K562 (cell line): Measurements from ENCODE around the gene TNC. TPM values are rescaled to one million over a fixed set of nuclear protein-coding genes. Genes with fewer than 3 reads are reported as not detected.

Experiments
- ATAC-seq: fragments of 200-7000 bp; cut with Tn5 transposase; 3 replicates; pipeline ENCODE4 v1.9.1; 2020; ENCODE audit warnings: moderate library complexity
- BruUV-seq: library from RNA; stranded (reverse); fragments of 400-500 nt; replicated peaks from 2 replicates; lab custom pipeline; 2021; lab: Mats Ljungman, UMichigan
- CTCF ChIA-PET: fragments of 300-600 bp; formaldehyde crosslinking; extraction: SDS; loops from one replicate; lab custom pipeline; 2021; ENCODE audit warnings: low intra/inter-chr PET ratio; lab: Yijun Ruan, JAX
- POLR2A ChIA-PET: fragments of 300-600, 350-650 bp; sonication (Branson Sonifier 250); formaldehyde crosslinking; extraction: SDS; loops from one replicate; lab custom pipeline; 2021; ENCODE audit warnings: antibody characterized with exemption, inconsistent platforms; lab: Yijun Ruan, JAX
- DNase-seq, 4 experiments: peaks; one replicate each; pipeline versions ENCODE4 v3.0.0 to v3.0.0-alpha.2; 2011 to 2018; ENCODE audit warnings: low spot score in 3 of 4, mixed read lengths in 3 of 4; ENCODE audit errors: extremely low read depth in 1 of 4
- FAIRE-seq: peaks from 2 replicates; lab custom pipeline; 2011; peaks lifted over from hg19 to GRCh38; lab: Jason Lieb, UNC
- H2AFZ ChIP-seq: 2 replicates; pipeline ENCODE4 v1.6.0; 2011; ENCODE audit warnings: low read depth, low read length, control low read depth, inconsistent platforms
- H3K27ac ChIP-seq: fragments of 200-600 bp; 3 replicates; pipeline ENCODE4 v1.8.0; 2011; ENCODE audit warnings: low read depth, mild to moderate bottlenecking, control low read depth, inconsistent platforms, low read length, moderate library complexity, mixed read lengths; ENCODE audit errors: extremely low read depth
- H3K27me3 ChIP-seq, 2 experiments: fragments of 300-600 bp in 1 of 2; 2 replicates in 1 of 2; 3 replicates in 1 of 2; pipeline versions ENCODE4 v1.6.0 to v1.8.0; 2011; ENCODE audit warnings: inconsistent platforms in 2 of 2, low read length in 2 of 2, mild to moderate bottlenecking in 1 of 2, mixed read lengths in 1 of 2, moderate library complexity in 1 of 2; ENCODE audit not compliant: control insufficient read depth in 2 of 2, insufficient read depth in 2 of 2
- H3K36me3 ChIP-seq: fragments of 300-600 bp; 3 replicates; pipeline ENCODE4 v1.8.0; 2011; ENCODE audit warnings: mild to moderate bottlenecking, low read length, inconsistent platforms; ENCODE audit not compliant: control insufficient read depth, insufficient read depth
- H3K4me1 ChIP-seq, 2 experiments: fragments of 200-600 bp in 1 of 2; replicated peaks in 1 of 2; 2 replicates in 1 of 2; 3 replicates in 1 of 2; pipeline versions ENCODE4 v1.5.1 to v1.8.0; 2011; ENCODE audit warnings: inconsistent platforms in 2 of 2, low read length in 2 of 2, mild to moderate bottlenecking in 1 of 2, mixed read lengths in 1 of 2, moderate library complexity in 1 of 2; ENCODE audit not compliant: control insufficient read depth in 2 of 2, insufficient read depth in 2 of 2
- H3K4me2 ChIP-seq: 2 replicates; pipeline ENCODE4 v1.6.1; 2011; ENCODE audit warnings: low read length, control low read depth, inconsistent platforms, mixed read lengths; ENCODE audit not compliant: insufficient read depth
- H3K4me3 ChIP-seq: fragments of 200-600 bp; sonication (generic), shearing (Covaris generic); 2 replicates; pipeline ENCODE4 v1.5.1; 2016; ENCODE audit warnings: control low read depth, inconsistent platforms
- H3K79me2 ChIP-seq: fragments of 200-600 bp; 3 replicates; pipeline ENCODE4 v1.8.0; 2011; ENCODE audit warnings: low read length, inconsistent platforms; ENCODE audit not compliant: control insufficient read depth, insufficient read depth
- H3K9ac ChIP-seq, 2 experiments: 2 replicates each; pipeline versions ENCODE4 v1.6.0 to v1.6.1; 2011; ENCODE audit warnings: low read depth in 2 of 2, low read length in 2 of 2, control low read depth in 1 of 2, inconsistent platforms in 1 of 2, mild to moderate bottlenecking in 1 of 2, mixed read lengths in 1 of 2; ENCODE audit not compliant: insufficient read depth in 1 of 2
- H3K9me1 ChIP-seq: one replicate; pipeline ENCODE4 v1.6.0; 2011; ENCODE audit warnings: inconsistent platforms, mild to moderate bottlenecking, low read length, moderate library complexity; ENCODE audit not compliant: control insufficient read depth, insufficient read depth
- H3K9me3 ChIP-seq: replicated peaks from 2 replicates; pipeline ENCODE4 v1.5.1; 2011; ENCODE audit warnings: low read depth, low read length, inconsistent platforms; ENCODE audit not compliant: control insufficient read depth, insufficient read depth
- H4K20me1 ChIP-seq: replicated peaks from 2 replicates; pipeline ENCODE4 v1.6.1; 2011; ENCODE audit warnings: low read length, inconsistent platforms, mixed read lengths; ENCODE audit not compliant: control insufficient read depth, insufficient read depth
- GTF2E2 ChIP-seq: fragments of 200-800 bp; sonication (Bioruptor generic); IDR thresholded peaks from 2 replicates; pipeline ENCODE4 v1.6.1; 2016; ENCODE audit warnings: missing genetic modification characterization, missing compliant biosample characterization
- NR4A1 ChIP-seq, 2 experiments: fragments of 250-450 bp in 1 of 2; fragments of 450-650 bp in 1 of 2; sonication (Bioruptor Pico) in 1 of 2; IDR thresholded peaks; 2 replicates each; pipeline versions ENCODE4 v1.4.0 to v1.6.1; 2016 to 2020; ENCODE audit warnings: mild to moderate bottlenecking in 2 of 2, missing compliant biosample characterization in 1 of 2, missing genetic modification characterization in 1 of 2, moderate library complexity in 1 of 2
- ZNF174 ChIP-seq: fragments of 250-450 bp; sonication (Bioruptor Pico); IDR thresholded peaks from 2 replicates; pipeline ENCODE4 v1.4.0; 2020; ENCODE audit warnings: mild to moderate bottlenecking
- WGBS: fragments of 100-300 bp; shearing (Covaris generic); methylation state at CpG from one replicate; pipeline ENCODE4 v1.1.6; 2016; ENCODE audit warnings: low coverage, mixed read lengths; ENCODE audit not compliant: insufficient coverage; ENCODE audit errors: missing lambda C conversion rate; 5-methylcytosine and 5-hydroxymethylcytosine counted together
- in situ Hi-C: fragments of 300-500 bp; cut with MboI; formaldehyde crosslinking; loops from 4 replicates; pipeline ENCODE4 v1.15.0; 2018; ENCODE audit warnings: inconsistent platforms, mixed read lengths
- intact Hi-C: fragments of 100-400 bp; cut with micrococcal nuclease; formaldehyde crosslinking; loops from 2 replicates; pipeline ENCODE4 v1.14.2; 2022
- polyA plus RNA-seq, 8 experiments: library from polyadenylated mRNA; depleted of rRNA in 4 of 8; stranded (reverse) in 5 of 8; unstranded in 3 of 8; fragments of >200 nt; fragmentation: Nextera tagmentation in 2 of 8; fragmentation: Illumina TruSeq in 1 of 8; extraction: Ambion mirVana in 2 of 8; extraction: Trizol in 1 of 8; gene quantifications; 2 replicates each; pipeline versions ENCODE4 v1.2.1 to v1.2.3, GENCODE V29; 2011 to 2014; ENCODE audit warnings: inconsistent platforms in 1 of 8, missing spikeins in 1 of 8
- total RNA-seq, 7 experiments: library from RNA; depleted of rRNA in 6 of 7; stranded (reverse); fragments of >200 nt in 6 of 7; fragmentation: Illumina TruSeq in 2 of 7; extraction: Trizol in 2 of 7; gene quantifications; 2 replicates each; pipeline versions ENCODE4 v1.2.1 to v1.2.3, GENCODE V29; 2011 to 2021; ENCODE audit warnings: low replicate concordance in 1 of 7
- TF ChIP-seq, protein P1 (sequence below), 2 experiments: fragments of 450-650 bp in 1 of 2; sonication (generic) in 1 of 2; formaldehyde crosslinking in 1 of 2; IDR thresholded peaks in 1 of 2; conservative IDR thresholded peaks in 1 of 2; 2 replicates each; pipeline versions ENCODE4 v1.6.1 to v1.8.1; 2016 to 2023; ENCODE audit warnings: mild to moderate bottlenecking in 2 of 2, moderate library complexity in 2 of 2, inconsistent platforms in 1 of 2, missing genetic modification reagents in 1 of 2
- TF ChIP-seq, protein P2 (sequence below): fragments of 250-450 bp; sonication (Bioruptor Pico); IDR thresholded peaks from 2 replicates; pipeline ENCODE4 v1.8.0; 2021; ENCODE audit warnings: moderate library complexity, mild to moderate bottlenecking, inconsistent platforms

TNC gene
- total and polyA plus RNA-seq, 9 of the 15 experiments (the other 6 are each of a cell fraction or from before 2014, with no cell fraction given): under 0.01 to 0.29 TPM; not detected in 7

DNA sequence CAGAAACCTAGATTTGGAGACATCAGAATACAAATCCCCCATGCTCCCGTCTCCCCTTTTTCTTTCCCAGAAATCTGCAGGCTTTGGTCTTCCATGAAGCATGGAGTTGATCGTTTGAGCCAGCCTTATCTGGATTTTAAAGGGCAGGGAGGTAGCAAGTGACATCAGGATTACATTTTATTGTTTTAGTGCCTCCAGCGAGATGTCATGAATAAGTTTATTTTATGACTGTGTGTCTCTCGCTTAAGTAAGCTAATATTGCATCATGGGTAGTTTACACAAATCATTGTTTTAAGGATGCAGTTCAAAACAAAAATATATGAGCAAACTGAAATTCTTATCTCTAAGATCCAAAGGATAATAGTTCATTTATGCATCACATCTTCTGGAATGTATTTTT lies 136.9 kb downstream of the TNC start (continued):
- TF ChIP-seq, protein P1, sequence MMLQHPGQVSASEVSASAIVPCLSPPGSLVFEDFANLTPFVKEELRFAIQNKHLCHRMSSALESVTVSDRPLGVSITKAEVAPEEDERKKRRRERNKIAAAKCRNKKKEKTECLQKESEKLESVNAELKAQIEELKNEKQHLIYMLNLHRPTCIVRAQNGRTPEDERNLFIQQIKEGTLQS (IDR thresholded peaks at IDR 0.05): peak; percentile 12; the same call in 1 of the 2 replicates
- TF ChIP-seq, protein P1 (CRISPR knock-in tag; conservative IDR thresholded peaks at IDR 0.05): no peak
- TF ChIP-seq ZNF174 (CRISPR knock-in tag): no peak

DNA sequence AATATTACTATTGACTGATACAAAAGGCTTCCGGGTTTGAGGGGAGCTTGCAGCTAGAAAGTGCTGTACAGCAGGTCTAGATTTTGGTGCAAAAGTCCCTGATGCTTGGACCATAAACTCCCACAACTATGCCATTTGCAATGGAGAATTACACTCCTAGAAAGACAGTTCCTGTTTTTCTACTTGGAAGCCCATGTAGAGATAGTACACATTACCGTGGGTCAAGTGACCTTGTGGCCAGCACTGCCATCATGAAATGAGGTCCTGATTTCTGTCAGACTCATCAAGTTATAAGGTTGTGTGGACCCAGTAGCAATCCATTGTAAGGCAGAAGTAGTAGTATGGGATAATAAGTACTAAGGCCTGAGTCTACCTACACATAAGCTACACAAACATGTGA lies 144.7 kb downstream of the TNC start:
- no peak overlapping the region for H2AFZ ChIP-seq
- no peaks in the 10 kb centered on the region for H3K79me2 ChIP-seq
- TF ChIP-seq, protein P2, sequence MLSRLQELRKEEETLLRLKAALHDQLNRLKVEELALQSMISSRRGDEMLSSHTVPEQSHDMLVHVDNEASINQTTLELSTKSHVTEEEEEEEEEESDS (CRISPR knock-in tag): no peak
- no peak for TF ChIP-seq NR4A1 (CRISPR knock-in tag; IDR thresholded peaks at IDR 0.05)
- no peak for TF ChIP-seq NR4A1 (tag; IDR thresholded peaks at IDR 0.05)
- no peak for TF ChIP-seq GTF2E2 (tag)
- no peak overlapping the region for H3K4me3 ChIP-seq
- H3K27me3 ChIP-seq: no peaks in the 10 kb centered on the region
- no peaks in the 10 kb centered on the region for H3K9me3 ChIP-seq
- no peak overlapping the region for H3K9ac ChIP-seq
- H4K20me1 ChIP-seq: no peaks in the 10 kb centered on the region
- no peaks in the 10 kb centered on the region for H3K9me1 ChIP-seq
- in situ Hi-C loops (no loop called here), intact Hi-C loops (no loop called here)
- DNase-seq: no peak
- no peak for FAIRE-seq
- ATAC-seq: no peak
- H3K4me1 ChIP-seq: no peaks in the 10 kb centered on the region
- POLR2A ChIA-PET: no interaction called here
- CTCF ChIA-PET: no interaction called here
- H3K4me2 ChIP-seq: no peak overlapping the region
- no TSS peak for BruUV-seq
- no peaks in the 10 kb centered on the region for H3K36me3 ChIP-seq
- WGBS: 0% methylated on average over 2 of the region's 2 CpGs
- no peak overlapping the region for H3K27ac ChIP-seq
